Right lobe of liver (tissue), 6 donors: ENCODE measurements around the gene C14orf132. TPM values are rescaled to one million over a fixed set of nuclear protein-coding genes. Genes with fewer than 3 reads are reported as not detected.
A peak's percentile ranks its signal among the peaks of the same experiment; 100 is the strongest.

Source experiments
- ATAC-seq, 4 donors: fragments of 200-7000 bp; cut with Tn5 transposase; one replicate each; pipeline ENCODE4 v1.9.1; 2020; ENCODE audit warnings: mild to moderate bottlenecking in 4 of 4, moderate library complexity in 4 of 4
- DNase-seq, 3 donors: peaks; one replicate each; pipeline ENCODE4 v3.0.0-alpha.2; 2020
- H3K27ac ChIP-seq, 3 donors: fragments of 200-600 bp; one replicate each; pipeline ENCODE4 v1.8.0; 2022
- H3K27me3 ChIP-seq, 2 donors: fragments of 200-600 bp; one replicate each; pipeline ENCODE4 v1.8.0; 2022
- H3K36me3 ChIP-seq, 4 donors: fragments of 200-600 bp; sonication (generic) in 1 of 4; one replicate each; pipeline versions ENCODE4 v1.5.1 to v1.8.0; 2017 to 2022; ENCODE audit warnings: control low read depth in 1 of 4
- H3K4me1 ChIP-seq, 4 donors: fragments of 200-600 bp; sonication (generic) in 1 of 4; one replicate each; pipeline versions ENCODE4 v1.5.1 to v1.8.0; 2017 to 2022; ENCODE audit warnings: control low read depth in 1 of 4
- H3K4me3 ChIP-seq, 3 donors: fragments of 200-600 bp; one replicate each; pipeline ENCODE4 v1.8.0; 2022
- H3K9me3 ChIP-seq, 4 donors: fragments of 200-600 bp; sonication (generic) in 1 of 4; one replicate each; pipeline versions ENCODE4 v1.5.1 to v1.8.0; 2017 to 2022; ENCODE audit warnings: control low read depth in 1 of 4
- CTCF ChIP-seq, 4 donors: fragments of 200-600 bp in 3 of 4; fragments of 450-650 bp in 1 of 4; IDR thresholded peaks; one replicate each; pipeline versions ENCODE4 v1.5.1 to v1.8.0; 2016 to 2022; ENCODE audit warnings: antibody characterized with exemption in 4 of 4, mild to moderate bottlenecking in 2 of 4
- POLR2A ChIP-seq: fragments of 450-650 bp; IDR thresholded peaks from one replicate; pipeline ENCODE4 v1.6.1; 2017; ENCODE audit warnings: antibody characterized with exemption, mild to moderate bottlenecking
- WGBS: methylation state at CpG from one replicate; pipeline ENCODE4 v1.1.6; 2018; ENCODE audit warnings: low coverage, low lambda C conversion rate; ENCODE audit not compliant: insufficient coverage; ENCODE audit errors: missing lambda C conversion rate; 5-methylcytosine and 5-hydroxymethylcytosine counted together
- intact Hi-C, 2 donors: fragments of 100-400 bp; cut with DNase I; formaldehyde crosslinking; loops; one replicate each; pipeline versions ENCODE4 v1.11.2 to v1.14.1; 2022
- small RNA-seq, 2 experiments: library from RNA; depleted of rRNA; stranded (forward); fragments of <200 nt; gene quantifications; one replicate each; pipeline ENCODE3, GENCODE V24; 2016
- total RNA-seq, 6 experiments: library from RNA; depleted of rRNA in 2 of 6; stranded (reverse); fragments of >200 nt in 2 of 6; fragmentation: NEBNext Ultra II Directional in 3 of 6; extraction: Animal tissue kit (Norgen Biotek cat#: 25700) in 3 of 6; gene quantifications; one replicate each; pipeline versions ENCODE4 v1.1.0 to v1.2.4, GENCODE V29; 2016 to 2023
- donor health status: DM: no; HTN: yes; CAD: no.
- donor health status: DM: no; HTN: no; CAD: no.
- donor health status: DM: no; HTN: no; CAD: no.
- donor health status: DM: no; HTN: yes; CAD: no.
- donor health status: DM: no; HTN: yes; CAD: no.

C14orf132 gene
- total RNA-seq, 6 experiments from 2014 or later: 1.7 to 6.9 (median 3.3) TPM

GRCh38 chr14:96140952-96141351 lies 101.8 kb downstream of the C14orf132 start:
- H3K27ac ChIP-seq: no peak overlapping the region
- 30% methylated on average over 5 of the region's 5 CpGs for WGBS
- ATAC-seq (peak in 3 of 4 donors; percentile 40 to 67 (median 52)), DNase-seq (no peak)
- TF ChIP-seq CTCF (IDR thresholded peaks at IDR 0.05) (no peak), POLR2A (no peak)
- no peak overlapping the region for H3K4me3 ChIP-seq
- no peaks in the 10 kb centered on the region for H3K36me3 ChIP-seq
- intact Hi-C loops: no loop called here
- no peaks in the 10 kb centered on the region for H3K9me3 ChIP-seq
- no peaks in the 10 kb centered on the region for H3K4me1 ChIP-seq
- H3K27me3 ChIP-seq: no peaks in the 10 kb centered on the region

Small RNA genes within 50 kb of the gene (small RNA-seq; reads per million reads assigned to genes)
- 0 reads per million in 2 experiments for gene AL137190.1

Other genes with a start within 250 kb of the C14orf132 start
- not detected for gene TUNAR, start 162.5 kb upstream of the C14orf132 start, total RNA-seq
- gene BDKRB2, start 165.5 kb downstream of the C14orf132 start, total RNA-seq: under 1 TPM; 0.07 to 0.60 (median 0.22) TPM
- under 1 TPM in 1 of 6 experiments, not detected in 5; 0.31 TPM for gene BDKRB1, start 216.8 kb downstream of the C14orf132 start, total RNA-seq